SK-N-SH treated with all-trans-retinoic acid at 6 μM for 48 hours (cell line): ENCODE measurements around the gene DNM2.

Experiments
- ATAC-seq: fragments of 200-7000 bp; cut with Tn5 transposase; 3 replicates; pipeline ENCODE4 v1.9.1; 2020; ENCODE audit warnings: mild to moderate bottlenecking, moderate library complexity
- ARNTL ChIP-seq: fragments of 450-650 bp; formaldehyde crosslinking; IDR thresholded peaks from 2 replicates; pipeline ENCODE4 v1.5.0; 2020; ENCODE audit warnings: low read depth, mild to moderate bottlenecking, moderate library complexity, borderline replicate concordance
- BACH2 ChIP-seq: fragments of 250-450 bp; sonication (Bioruptor Pico); IDR thresholded peaks from 2 replicates; pipeline ENCODE4 v1.9.0; 2021; ENCODE audit warnings: mild to moderate bottlenecking, borderline replicate concordance
- CSDC2 ChIP-seq: fragments of 250-450 bp; sonication (Bioruptor Pico); IDR thresholded peaks from 2 replicates; pipeline ENCODE4 v1.5.0; 2020; ENCODE audit warnings: mild to moderate bottlenecking, moderate library complexity
- ESRRG ChIP-seq: fragments of 250-450 bp; sonication (Bioruptor Pico); IDR thresholded peaks from 2 replicates; pipeline ENCODE4 v1.6.1; 2021; ENCODE audit warnings: mild to moderate bottlenecking
- GLIS3 ChIP-seq: fragments of 250-450 bp; sonication (Bioruptor Pico); IDR thresholded peaks from 2 replicates; pipeline ENCODE4 v1.5.0; 2020; ENCODE audit warnings: mild to moderate bottlenecking, moderate library complexity
- ISL1 ChIP-seq: fragments of 250-450 bp; sonication (Bioruptor Pico); IDR thresholded peaks from 2 replicates; pipeline ENCODE4 v2.1.2; 2022; ENCODE audit warnings: mild to moderate bottlenecking, moderate library complexity
- PPARA ChIP-seq: fragments of 250-450 bp; sonication (Bioruptor Pico); IDR thresholded peaks from 2 replicates; pipeline ENCODE4 v1.5.0; 2020; ENCODE audit warnings: mild to moderate bottlenecking, borderline replicate concordance
- RARB ChIP-seq: fragments of 250-450 bp; sonication (Bioruptor Pico); IDR thresholded peaks from 2 replicates; pipeline ENCODE4 v1.8.0; 2021; ENCODE audit warnings: mild to moderate bottlenecking, moderate library complexity
- SNAI2 ChIP-seq: fragments of 250-450 bp; sonication (Bioruptor Pico); IDR thresholded peaks from 2 replicates; pipeline ENCODE4 v1.5.0; 2020; ENCODE audit warnings: mild to moderate bottlenecking, moderate library complexity
- TCF4 ChIP-seq: fragments of 250-450 bp; sonication (Bioruptor Pico); IDR thresholded peaks from 2 replicates; pipeline ENCODE4 v1.8.0; 2021; ENCODE audit warnings: mild to moderate bottlenecking, moderate library complexity, borderline replicate concordance
- TOX ChIP-seq: fragments of 250-450 bp; sonication (Bioruptor Pico); IDR thresholded peaks from 2 replicates; pipeline ENCODE4 v1.8.0; 2021; ENCODE audit warnings: mild to moderate bottlenecking, moderate library complexity, borderline replicate concordance
- ZC3H10 ChIP-seq: fragments of 250-450 bp; sonication (Bioruptor Pico); IDR thresholded peaks from 2 replicates; pipeline ENCODE4 v1.5.1; 2021; ENCODE audit warnings: mild to moderate bottlenecking, moderate library complexity
- ZFP3 ChIP-seq: fragments of 250-450 bp; sonication (Bioruptor Pico); IDR thresholded peaks from 2 replicates; pipeline ENCODE4 v1.5.0; 2020; ENCODE audit warnings: mild to moderate bottlenecking, moderate library complexity
- ZFP30 ChIP-seq: fragments of 450-650 bp; formaldehyde crosslinking; IDR thresholded peaks from 2 replicates; pipeline ENCODE4 v1.5.0; 2022; ENCODE audit warnings: mild to moderate bottlenecking, moderate library complexity
- ZNF565 ChIP-seq: fragments of 450-650 bp; formaldehyde crosslinking; conservative IDR thresholded peaks from 2 replicates; pipeline ENCODE4 v1.5.0; 2020; ENCODE audit warnings: low read depth, mild to moderate bottlenecking, moderate library complexity
- ZNF70 ChIP-seq: fragments of 450-650 bp; formaldehyde crosslinking; IDR thresholded peaks from 2 replicates; pipeline ENCODE4 v1.5.0; 2020; ENCODE audit warnings: mild to moderate bottlenecking, moderate library complexity
- ZNF8 ChIP-seq: fragments of 450-650 bp; formaldehyde crosslinking; IDR thresholded peaks from 2 replicates; pipeline ENCODE4 v1.5.0; 2020; ENCODE audit warnings: mild to moderate bottlenecking, moderate library complexity
- TF ChIP-seq, protein P1 (sequence below): fragments of 250-450 bp; sonication (Bioruptor Pico); IDR thresholded peaks from 2 replicates; pipeline ENCODE4 v1.5.1; 2021; ENCODE audit warnings: mild to moderate bottlenecking, moderate library complexity
- TF ChIP-seq, protein P2 (sequence below): fragments of 250-450 bp; sonication (Bioruptor Pico); IDR thresholded peaks from 2 replicates; pipeline ENCODE4 v1.5.1; 2020; ENCODE audit warnings: low read depth, mild to moderate bottlenecking, moderate library complexity
- TF ChIP-seq, protein P3 (sequence below): fragments of 250-450 bp; sonication (Bioruptor Pico); IDR thresholded peaks from 2 replicates; pipeline ENCODE4 v1.8.0; 2021; ENCODE audit warnings: low read depth, mild to moderate bottlenecking, moderate library complexity, borderline replicate concordance
- TF ChIP-seq, protein P4 (sequence below): fragments of 250-450 bp; sonication (Bioruptor Pico); IDR thresholded peaks from 2 replicates; pipeline ENCODE4 v1.8.0; 2020; ENCODE audit warnings: mild to moderate bottlenecking, moderate library complexity, borderline replicate concordance
- TF ChIP-seq, protein P5 (sequence below): fragments of 250-450 bp; sonication (Bioruptor Pico); IDR thresholded peaks from 2 replicates; pipeline ENCODE4 v1.5.0; 2020; ENCODE audit warnings: mild to moderate bottlenecking, moderate library complexity

Gene DNM2

DNA sequence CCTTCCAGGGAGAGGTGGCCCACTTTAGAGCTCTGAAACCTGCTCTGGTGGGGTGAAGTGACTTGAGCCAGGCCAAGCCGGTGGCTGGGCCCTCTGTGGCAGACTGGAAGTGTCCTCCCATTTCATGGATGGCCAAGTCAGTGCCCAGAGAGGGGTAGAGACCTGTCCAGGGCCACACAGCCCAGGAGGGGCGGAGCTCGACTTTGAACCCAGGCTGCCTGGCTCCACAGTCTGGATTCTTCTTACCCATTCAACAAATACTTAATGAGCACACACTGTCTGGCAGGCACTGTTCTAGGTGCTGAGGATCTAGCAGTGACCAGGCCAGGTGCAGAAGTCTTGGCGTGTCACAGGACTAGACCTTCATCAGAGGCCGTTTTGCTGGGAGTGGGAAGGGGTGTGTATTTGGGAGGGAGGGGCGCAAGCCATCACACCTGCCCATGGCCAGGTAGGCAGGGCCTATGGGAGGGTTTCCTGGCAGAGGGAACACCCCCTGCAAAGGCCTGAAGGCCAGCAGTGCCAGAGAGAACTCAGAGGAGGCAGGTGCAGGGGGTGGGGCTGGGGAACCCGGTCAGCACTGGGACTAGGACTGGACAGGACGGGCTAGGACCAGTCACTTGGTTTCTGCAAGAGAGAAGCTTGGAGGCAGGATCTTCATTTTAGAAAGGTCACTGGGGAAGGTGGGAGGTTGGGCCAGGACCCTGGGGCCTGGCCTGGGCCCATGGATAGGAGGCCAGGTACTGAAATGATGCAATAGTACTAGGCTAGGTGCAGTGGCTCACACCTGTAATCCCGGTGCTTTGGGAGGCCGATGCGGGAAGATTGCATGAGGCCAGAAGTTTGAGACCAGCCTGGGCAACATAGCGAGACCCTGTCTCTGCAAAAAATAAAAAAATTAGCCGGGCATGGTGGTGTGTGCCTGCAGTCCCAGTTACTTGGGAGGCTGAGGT, 31.8 kb downstream of the DNM2 start (continued):
- TF ChIP-seq, protein P1, sequence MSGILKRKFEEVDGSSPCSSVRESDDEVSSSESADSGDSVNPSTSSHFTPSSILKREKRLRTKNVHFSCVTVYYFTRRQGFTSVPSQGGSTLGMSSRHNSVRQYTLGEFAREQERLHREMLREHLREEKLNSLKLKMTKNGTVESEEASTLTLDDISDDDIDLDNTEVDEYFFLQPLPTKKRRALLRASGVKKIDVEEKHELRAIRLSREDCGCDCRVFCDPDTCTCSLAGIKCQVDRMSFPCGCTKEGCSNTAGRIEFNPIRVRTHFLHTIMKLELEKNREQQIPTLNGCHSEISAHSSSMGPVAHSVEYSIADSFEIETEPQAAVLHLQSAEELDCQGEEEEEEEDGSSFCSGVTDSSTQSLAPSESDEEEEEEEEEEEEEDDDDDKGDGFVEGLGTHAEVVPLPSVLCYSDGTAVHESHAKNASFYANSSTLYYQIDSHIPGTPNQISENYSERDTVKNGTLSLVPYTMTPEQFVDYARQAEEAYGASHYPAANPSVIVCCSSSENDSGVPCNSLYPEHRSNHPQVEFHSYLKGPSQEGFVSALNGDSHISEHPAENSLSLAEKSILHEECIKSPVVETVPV (CRISPR knock-in tag) = no peak

DNA sequence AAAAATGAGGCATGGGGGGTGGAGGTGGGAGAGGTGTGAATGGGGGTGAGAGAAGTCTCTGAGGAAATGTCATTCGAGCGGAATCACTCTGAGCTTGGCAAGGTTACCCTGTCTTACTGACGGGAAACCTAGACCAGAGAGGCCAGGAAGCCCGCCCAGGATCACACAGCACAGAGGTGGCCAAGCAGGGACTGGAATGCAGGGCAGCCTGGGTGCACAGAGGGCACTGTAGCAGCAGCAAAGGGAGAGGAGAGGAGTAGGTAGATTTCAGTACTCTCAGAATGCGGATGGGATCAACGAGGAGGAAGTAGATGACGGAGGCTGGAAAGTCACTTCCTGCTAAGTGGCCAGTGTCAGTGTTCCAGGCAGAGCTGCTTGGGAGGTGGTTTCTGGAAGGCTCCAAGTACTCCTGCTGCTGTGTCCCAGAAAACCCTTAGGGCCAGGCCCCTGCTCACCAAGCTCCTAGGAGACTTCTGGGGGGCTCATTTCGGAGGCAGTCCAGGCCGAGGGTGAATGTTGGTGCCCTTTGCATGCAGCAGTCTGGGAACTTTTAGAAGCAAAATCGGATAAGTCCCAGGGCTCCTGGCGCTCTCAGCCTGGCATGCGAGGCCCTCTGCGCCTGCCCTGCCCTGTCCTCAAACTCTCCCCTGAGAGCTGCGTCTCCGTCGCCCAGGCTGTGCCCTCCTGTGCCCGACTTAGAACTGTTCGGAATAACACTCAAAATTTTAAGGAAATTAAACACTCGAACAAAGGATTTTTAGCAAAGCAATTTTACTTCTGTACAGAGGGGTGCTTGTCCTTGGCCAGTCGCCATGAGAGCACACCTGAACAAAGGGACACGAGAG, 33.5 kb downstream of the DNM2 start:
- ATAC-seq = no peak
- TF ChIP-seq, protein P1 (CRISPR knock-in tag) = no peak
- TF ChIP-seq TCF4 (CRISPR knock-in tag) (no peak), PPARA (CRISPR knock-in tag) (no peak), ZFP3 (CRISPR knock-in tag) (no peak), RARB (CRISPR knock-in tag) (no peak), ZNF70 (no peak), SNAI2 (no peak)

DNA sequence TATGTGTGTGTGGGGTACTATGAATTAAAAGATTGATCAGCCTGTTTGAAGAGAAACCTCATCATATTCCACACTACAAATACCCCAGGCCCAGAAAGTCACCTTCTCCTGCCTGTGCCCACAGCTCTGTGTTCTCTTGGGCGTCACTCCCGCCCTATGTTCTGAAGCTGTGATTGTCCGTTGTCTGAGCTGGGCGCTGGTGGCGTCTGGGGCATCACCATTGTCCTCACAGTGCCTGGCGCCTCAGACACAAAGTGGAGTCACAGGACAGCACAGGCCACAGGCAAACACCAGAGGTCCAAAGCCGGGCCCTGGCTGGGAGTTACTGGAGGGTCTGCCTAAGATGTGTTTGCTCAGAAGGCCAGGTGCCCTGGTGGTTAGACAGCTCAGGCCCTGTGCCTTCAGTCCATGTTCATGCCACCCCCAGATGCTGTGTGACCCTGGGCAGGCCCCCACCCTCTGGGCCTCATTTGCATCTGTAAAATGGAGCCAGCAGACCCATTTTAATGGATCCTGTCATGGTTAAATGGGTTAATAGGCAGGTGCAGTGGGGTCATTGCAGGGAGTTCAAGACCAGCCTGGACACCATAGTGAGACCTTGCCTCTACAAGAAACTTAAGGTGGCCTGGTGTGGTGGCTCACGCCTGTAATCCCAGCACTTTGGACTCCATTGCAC, 34.5 kb downstream of the DNM2 start:
- TF ChIP-seq, protein P2, sequence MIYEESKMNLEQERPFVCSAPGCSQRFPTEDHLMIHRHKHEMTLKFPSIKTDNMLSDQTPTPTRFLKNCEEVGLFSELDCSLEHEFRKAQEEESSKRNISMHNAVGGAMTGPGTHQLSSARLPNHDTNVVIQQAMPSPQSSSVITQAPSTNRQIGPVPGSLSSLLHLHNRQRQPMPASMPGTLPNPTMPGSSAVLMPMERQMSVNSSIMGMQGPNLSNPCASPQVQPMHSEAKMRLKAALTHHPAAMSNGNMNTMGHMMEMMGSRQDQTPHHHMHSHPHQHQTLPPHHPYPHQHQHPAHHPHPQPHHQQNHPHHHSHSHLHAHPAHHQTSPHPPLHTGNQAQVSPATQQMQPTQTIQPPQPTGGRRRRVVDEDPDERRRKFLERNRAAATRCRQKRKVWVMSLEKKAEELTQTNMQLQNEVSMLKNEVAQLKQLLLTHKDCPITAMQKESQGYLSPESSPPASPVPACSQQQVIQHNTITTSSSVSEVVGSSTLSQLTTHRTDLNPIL (CRISPR knock-in tag) = no peak
- TF ChIP-seq ZC3H10 = no peak
- TF ChIP-seq TOX = no peak
- no peak for TF ChIP-seq ESRRG (CRISPR knock-in tag)
- no peak for TF ChIP-seq ARNTL (CRISPR knock-in tag)
- TF ChIP-seq, protein P1 (CRISPR knock-in tag) = no peak
- TF ChIP-seq PPARA (CRISPR knock-in tag) = no peak
- TF ChIP-seq GLIS3 (CRISPR knock-in tag) = no peak
- TF ChIP-seq, protein P3, sequence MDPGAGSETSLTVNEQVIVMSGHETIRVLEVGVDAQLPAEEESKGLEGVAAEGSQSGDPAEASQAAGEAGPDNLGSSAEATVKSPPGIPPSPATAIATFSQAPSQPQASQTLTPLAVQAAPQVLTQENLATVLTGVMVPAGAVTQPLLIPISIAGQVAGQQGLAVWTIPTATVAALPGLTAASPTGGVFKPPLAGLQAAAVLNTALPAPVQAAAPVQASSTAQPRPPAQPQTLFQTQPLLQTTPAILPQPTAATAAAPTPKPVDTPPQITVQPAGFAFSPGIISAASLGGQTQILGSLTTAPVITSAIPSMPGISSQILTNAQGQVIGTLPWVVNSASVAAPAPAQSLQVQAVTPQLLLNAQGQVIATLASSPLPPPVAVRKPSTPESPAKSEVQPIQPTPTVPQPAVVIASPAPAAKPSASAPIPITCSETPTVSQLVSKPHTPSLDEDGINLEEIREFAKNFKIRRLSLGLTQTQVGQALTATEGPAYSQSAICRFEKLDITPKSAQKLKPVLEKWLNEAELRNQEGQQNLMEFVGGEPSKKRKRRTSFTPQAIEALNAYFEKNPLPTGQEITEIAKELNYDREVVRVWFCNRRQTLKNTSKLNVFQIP (CRISPR knock-in tag) = no peak
- TF ChIP-seq, protein P4, sequence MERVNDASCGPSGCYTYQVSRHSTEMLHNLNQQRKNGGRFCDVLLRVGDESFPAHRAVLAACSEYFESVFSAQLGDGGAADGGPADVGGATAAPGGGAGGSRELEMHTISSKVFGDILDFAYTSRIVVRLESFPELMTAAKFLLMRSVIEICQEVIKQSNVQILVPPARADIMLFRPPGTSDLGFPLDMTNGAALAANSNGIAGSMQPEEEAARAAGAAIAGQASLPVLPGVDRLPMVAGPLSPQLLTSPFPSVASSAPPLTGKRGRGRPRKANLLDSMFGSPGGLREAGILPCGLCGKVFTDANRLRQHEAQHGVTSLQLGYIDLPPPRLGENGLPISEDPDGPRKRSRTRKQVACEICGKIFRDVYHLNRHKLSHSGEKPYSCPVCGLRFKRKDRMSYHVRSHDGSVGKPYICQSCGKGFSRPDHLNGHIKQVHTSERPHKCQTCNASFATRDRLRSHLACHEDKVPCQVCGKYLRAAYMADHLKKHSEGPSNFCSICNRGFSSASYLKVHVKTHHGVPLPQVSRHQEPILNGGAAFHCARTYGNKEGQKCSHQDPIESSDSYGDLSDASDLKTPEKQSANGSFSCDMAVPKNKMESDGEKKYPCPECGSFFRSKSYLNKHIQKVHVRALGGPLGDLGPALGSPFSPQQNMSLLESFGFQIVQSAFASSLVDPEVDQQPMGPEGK (CRISPR knock-in tag) = no peak
- no peak for TF ChIP-seq CSDC2 (CRISPR knock-in tag)
- TF ChIP-seq, protein P5, sequence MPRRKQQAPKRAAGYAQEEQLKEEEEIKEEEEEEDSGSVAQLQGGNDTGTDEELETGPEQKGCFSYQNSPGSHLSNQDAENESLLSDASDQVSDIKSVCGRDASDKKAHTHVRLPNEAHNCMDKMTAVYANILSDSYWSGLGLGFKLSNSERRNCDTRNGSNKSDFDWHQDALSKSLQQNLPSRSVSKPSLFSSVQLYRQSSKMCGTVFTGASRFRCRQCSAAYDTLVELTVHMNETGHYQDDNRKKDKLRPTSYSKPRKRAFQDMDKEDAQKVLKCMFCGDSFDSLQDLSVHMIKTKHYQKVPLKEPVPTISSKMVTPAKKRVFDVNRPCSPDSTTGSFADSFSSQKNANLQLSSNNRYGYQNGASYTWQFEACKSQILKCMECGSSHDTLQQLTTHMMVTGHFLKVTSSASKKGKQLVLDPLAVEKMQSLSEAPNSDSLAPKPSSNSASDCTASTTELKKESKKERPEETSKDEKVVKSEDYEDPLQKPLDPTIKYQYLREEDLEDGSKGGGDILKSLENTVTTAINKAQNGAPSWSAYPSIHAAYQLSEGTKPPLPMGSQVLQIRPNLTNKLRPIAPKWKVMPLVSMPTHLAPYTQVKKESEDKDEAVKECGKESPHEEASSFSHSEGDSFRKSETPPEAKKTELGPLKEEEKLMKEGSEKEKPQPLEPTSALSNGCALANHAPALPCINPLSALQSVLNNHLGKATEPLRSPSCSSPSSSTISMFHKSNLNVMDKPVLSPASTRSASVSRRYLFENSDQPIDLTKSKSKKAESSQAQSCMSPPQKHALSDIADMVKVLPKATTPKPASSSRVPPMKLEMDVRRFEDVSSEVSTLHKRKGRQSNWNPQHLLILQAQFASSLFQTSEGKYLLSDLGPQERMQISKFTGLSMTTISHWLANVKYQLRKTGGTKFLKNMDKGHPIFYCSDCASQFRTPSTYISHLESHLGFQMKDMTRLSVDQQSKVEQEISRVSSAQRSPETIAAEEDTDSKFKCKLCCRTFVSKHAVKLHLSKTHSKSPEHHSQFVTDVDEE (CRISPR knock-in tag) = no peak
- no peak for TF ChIP-seq ZFP30
- TF ChIP-seq SNAI2 = no peak
- no peak for TF ChIP-seq ZNF8 (CRISPR knock-in tag)
- no peak for TF ChIP-seq ZFP3 (CRISPR knock-in tag)
- TF ChIP-seq ZNF565 (CRISPR knock-in tag) = no peak
- TF ChIP-seq ISL1 (CRISPR knock-in tag) = no peak
- no peak for TF ChIP-seq BACH2 (CRISPR knock-in tag)
- no peak for TF ChIP-seq TCF4 (CRISPR knock-in tag)
- no peak for ATAC-seq
